ENCODE measurements around the gene MRPL37. TPM values are rescaled to one million over a fixed set of nuclear protein-coding genes. Genes with fewer than 3 reads are reported as not detected.

The MRPL37 gene
- total and polyA plus RNA-seq, 2 of the 4 experiments (the other 2 are of a cell fraction) = 42.8 to 132 TPM

DNA sequence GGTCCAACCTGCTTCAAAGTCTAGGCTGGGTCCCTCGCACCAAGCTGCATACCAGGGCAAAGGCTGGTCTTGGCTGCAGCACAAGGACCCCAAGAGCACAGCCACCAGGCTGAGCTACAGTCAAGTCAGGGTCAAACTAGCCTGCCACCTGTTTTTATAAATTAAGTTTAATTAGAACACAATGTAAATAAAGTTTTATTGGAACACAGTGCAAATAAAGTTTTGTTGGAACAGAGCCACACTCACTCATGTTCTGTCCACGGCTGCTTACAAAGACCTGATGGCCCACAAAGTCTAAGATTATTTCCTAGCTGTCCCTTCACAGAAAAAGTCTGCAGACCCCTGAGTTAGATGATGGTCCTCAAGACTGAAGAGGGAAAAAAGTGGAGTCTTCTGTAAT is 66.2 kb downstream of the MRPL37 start:
- H2BK120ac ChIP-seq (ENCODE audit: low read depth, low read length) = no peak overlapping the region
- H4K8ac ChIP-seq (ENCODE audit: low read depth in 2 of 2, low read length in 2 of 2) = no peak overlapping the region
- peaks cover 13% of the 10 kb centered on the region for H3K9me1 ChIP-seq (ENCODE audit: insufficient read depth, low read length)
- no peak overlapping the region for H3K4me3 ChIP-seq (ENCODE audit: insufficient read depth, low read depth, low read length)
- H3K27me3 ChIP-seq (ENCODE audit: control insufficient read depth, insufficient read depth, low read length) = no peaks in the 10 kb centered on the region
- DNase-seq = no peak
- no peak overlapping the region for H4K5ac ChIP-seq (ENCODE audit: low read depth, low read length)
- no peaks in the 10 kb centered on the region for H3K4me1 ChIP-seq (ENCODE audit: control insufficient read depth, insufficient read depth, low read length)
- H3K9ac ChIP-seq (ENCODE audit: low read depth, low read length) = no peak overlapping the region
- no peak overlapping the region for H3K27ac ChIP-seq (ENCODE audit: insufficient read depth, low read length)
- CTCF ChIA-PET = no interaction called here
- H2AK5ac ChIP-seq (ENCODE audit: low read depth, low read length) = no peak overlapping the region
- TF ChIP-seq FOS (IDR thresholded peaks at IDR 0.05; ENCODE audit: low read depth, low read length) (no peak), NFE2L2 (IDR thresholded peaks at IDR 0.05; ENCODE audit: low read depth, low read length) (no peak), POLR2A (IDR thresholded peaks at IDR 0.05; ENCODE audit: low read depth, low read length) (no peak), CEBPB (IDR thresholded peaks at IDR 0.05; ENCODE audit: low read depth, low read length) (no peak), RCOR1 (IDR thresholded peaks at IDR 0.05; ENCODE audit: insufficient replicate concordance, low read length) (no peak), MAFK (IDR thresholded peaks at IDR 0.05; ENCODE audit: low read depth, low read length) (no peak), BHLHE40 (IDR thresholded peaks at IDR 0.05; ENCODE audit: low read depth, low read length) (no peak), RFX5 (IDR thresholded peaks at IDR 0.05; ENCODE audit: low read depth, low read length) (no peak), SMC3 (IDR thresholded peaks at IDR 0.05; ENCODE audit: low read depth, low read length) (no peak), CHD1 (IDR thresholded peaks at IDR 0.05; ENCODE audit: low read depth, low read length) (no peak), RAD21 (IDR thresholded peaks at IDR 0.05; ENCODE audit: low read length) (no peak), MXI1 (IDR thresholded peaks at IDR 0.05; ENCODE audit: borderline replicate concordance, low read depth, low read length) (no peak), MAZ (IDR thresholded peaks at IDR 0.05; ENCODE audit: borderline replicate concordance, low read depth, low read length) (no peak)
- TF ChIP-seq, protein P1, sequence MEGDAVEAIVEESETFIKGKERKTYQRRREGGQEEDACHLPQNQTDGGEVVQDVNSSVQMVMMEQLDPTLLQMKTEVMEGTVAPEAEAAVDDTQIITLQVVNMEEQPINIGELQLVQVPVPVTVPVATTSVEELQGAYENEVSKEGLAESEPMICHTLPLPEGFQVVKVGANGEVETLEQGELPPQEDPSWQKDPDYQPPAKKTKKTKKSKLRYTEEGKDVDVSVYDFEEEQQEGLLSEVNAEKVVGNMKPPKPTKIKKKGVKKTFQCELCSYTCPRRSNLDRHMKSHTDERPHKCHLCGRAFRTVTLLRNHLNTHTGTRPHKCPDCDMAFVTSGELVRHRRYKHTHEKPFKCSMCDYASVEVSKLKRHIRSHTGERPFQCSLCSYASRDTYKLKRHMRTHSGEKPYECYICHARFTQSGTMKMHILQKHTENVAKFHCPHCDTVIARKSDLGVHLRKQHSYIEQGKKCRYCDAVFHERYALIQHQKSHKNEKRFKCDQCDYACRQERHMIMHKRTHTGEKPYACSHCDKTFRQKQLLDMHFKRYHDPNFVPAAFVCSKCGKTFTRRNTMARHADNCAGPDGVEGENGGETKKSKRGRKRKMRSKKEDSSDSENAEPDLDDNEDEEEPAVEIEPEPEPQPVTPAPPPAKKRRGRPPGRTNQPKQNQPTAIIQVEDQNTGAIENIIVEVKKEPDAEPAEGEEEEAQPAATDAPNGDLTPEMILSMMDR (conservative IDR thresholded peaks at IDR 0.05; ENCODE audit: low read depth, low read length) = no peak
- TF ChIP-seq, protein P2, sequence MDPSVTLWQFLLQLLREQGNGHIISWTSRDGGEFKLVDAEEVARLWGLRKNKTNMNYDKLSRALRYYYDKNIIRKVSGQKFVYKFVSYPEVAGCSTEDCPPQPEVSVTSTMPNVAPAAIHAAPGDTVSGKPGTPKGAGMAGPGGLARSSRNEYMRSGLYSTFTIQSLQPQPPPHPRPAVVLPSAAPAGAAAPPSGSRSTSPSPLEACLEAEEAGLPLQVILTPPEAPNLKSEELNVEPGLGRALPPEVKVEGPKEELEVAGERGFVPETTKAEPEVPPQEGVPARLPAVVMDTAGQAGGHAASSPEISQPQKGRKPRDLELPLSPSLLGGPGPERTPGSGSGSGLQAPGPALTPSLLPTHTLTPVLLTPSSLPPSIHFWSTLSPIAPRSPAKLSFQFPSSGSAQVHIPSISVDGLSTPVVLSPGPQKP (IDR thresholded peaks at IDR 0.05; ENCODE audit: borderline replicate concordance, low read depth, low read length) = no peak
- TF ChIP-seq, protein P3, sequence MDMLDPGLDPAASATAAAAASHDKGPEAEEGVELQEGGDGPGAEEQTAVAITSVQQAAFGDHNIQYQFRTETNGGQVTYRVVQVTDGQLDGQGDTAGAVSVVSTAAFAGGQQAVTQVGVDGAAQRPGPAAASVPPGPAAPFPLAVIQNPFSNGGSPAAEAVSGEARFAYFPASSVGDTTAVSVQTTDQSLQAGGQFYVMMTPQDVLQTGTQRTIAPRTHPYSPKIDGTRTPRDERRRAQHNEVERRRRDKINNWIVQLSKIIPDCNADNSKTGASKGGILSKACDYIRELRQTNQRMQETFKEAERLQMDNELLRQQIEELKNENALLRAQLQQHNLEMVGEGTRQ (IDR thresholded peaks at IDR 0.05; ENCODE audit: low read depth, low read length) = no peak
- H3K18ac ChIP-seq (ENCODE audit: low read depth, low read length) = no peak overlapping the region
- H2BK15ac ChIP-seq (ENCODE audit: low read depth, low read length) = no peak overlapping the region
- no peak overlapping the region for H3K56ac ChIP-seq (ENCODE audit: extremely low read depth, insufficient read depth, low read length)
- no peak overlapping the region for H4K91ac ChIP-seq (ENCODE audit: insufficient read depth, low read depth, low read length)
- intact Hi-C loops (cut with micrococcal nuclease) = no loop called here
- peaks cover 27% of the 10 kb centered on the region for H4K20me1 ChIP-seq (ENCODE audit: insufficient read depth, low read length)
- no peak overlapping the region for H2AFZ ChIP-seq (replicated peaks; ENCODE audit: low read length, poor library complexity)
- no peak overlapping the region for H3K23ac ChIP-seq (ENCODE audit: low read depth, low read length)
- H2BK20ac ChIP-seq (ENCODE audit: low read depth, low read length) = no peak overlapping the region
- 100% methylated on average over 1 of the region's 2 CpGs; no CpG with 5 or more reads in 1 of the 2 experiments for whole genome bisulfite sequencing, 2 experiments (ENCODE audit: extremely low coverage in 2 of 2, insufficient read length in 1 of 2)
- in situ Hi-C loops (cut with MboI; ENCODE audit: low sequenced_read_pairs) = no loop called here
- H3K79me1 ChIP-seq (ENCODE audit: low read depth in 1 of 2, low read length in 2 of 2) = peaks cover 43 to 84% of the 10 kb centered on the region in 2 experiments; a peak in 3 of 4 replicates
- no peak overlapping the region for H3K4me2 ChIP-seq (ENCODE audit: low read depth, low read length)
- peaks cover 8% of the 10 kb centered on the region; the same call in 1 of the 2 replicates for H3K36me3 ChIP-seq (ENCODE audit: control insufficient read depth, insufficient read depth, low read length)
- BruUV-seq (replicated peaks) = no TSS peak
- H3K9me3 ChIP-seq (ENCODE audit: control insufficient read depth, insufficient read depth, low read length) = no peaks in the 10 kb centered on the region
- POLR2A ChIA-PET (ENCODE audit: unreplicated experiment) = no interaction called here
- no peak overlapping the region for H2AK9ac ChIP-seq (replicated peaks; ENCODE audit: low read depth, low read length, poor library complexity)
- H3K14ac ChIP-seq (replicated peaks; ENCODE audit: low read depth, low read length) = no peak overlapping the region
- no peak overlapping the region for H3K4ac ChIP-seq (ENCODE audit: low read depth, low read length)
- dilution Hi-C loops (cut with HindIII; ENCODE audit: low sequenced_read_pairs, unreplicated experiment) = no loop called here
- no peak overlapping the region for H2BK5ac ChIP-seq (ENCODE audit: low read depth, low read length, poor library complexity, severe bottlenecking)
- no peak for ATAC-seq (ENCODE audit: low read depth)

Data from IMR-90 (cell line).